ENCODE data around the gene PEDS1.
A peak's percentile ranks its signal among the peaks of the same experiment; 100 is the strongest.
"Not testable (repeated sequence)": the region's sequence is repeated elsewhere in the genome, so short reads cannot be mapped to it uniquely, and the experiment has no call there.

Gene PEDS1

GRCh38 chr20:50153500-50154377 lies at the start of gene PEDS1:
TSS of gene PEDS1 (minus strand) at chr20:50153723. CDS start at chr20:50153637, 86 bp downstream.
- DNase-seq (ENCODE audit: extremely low read depth in 1 of 2, low read depth in 1 of 2) = peak; percentile 41 to 73

DNA sequence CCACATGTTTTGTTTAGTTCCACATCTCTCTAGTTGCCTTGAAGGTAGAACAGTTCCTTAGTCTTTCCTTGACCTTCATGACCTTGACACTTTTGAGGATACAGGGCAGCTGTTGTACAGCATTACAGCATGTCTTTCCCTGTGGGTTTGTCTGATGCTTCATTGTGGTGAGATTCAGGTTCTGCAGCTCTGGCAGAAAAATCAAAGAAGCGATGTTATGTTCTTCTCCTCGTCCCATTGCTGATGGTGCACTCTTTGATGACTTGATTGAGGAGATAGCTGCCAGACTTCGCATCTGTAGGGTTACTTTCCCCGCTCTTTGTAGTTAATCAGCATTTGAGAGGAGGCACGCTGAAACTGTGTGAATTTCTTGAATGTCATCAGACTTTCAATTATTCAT lies 49.2 kb upstream of the PEDS1 start:
- DNase-seq (ENCODE audit: extremely low read depth in 1 of 2, low read depth in 1 of 2) = no peak

DNA sequence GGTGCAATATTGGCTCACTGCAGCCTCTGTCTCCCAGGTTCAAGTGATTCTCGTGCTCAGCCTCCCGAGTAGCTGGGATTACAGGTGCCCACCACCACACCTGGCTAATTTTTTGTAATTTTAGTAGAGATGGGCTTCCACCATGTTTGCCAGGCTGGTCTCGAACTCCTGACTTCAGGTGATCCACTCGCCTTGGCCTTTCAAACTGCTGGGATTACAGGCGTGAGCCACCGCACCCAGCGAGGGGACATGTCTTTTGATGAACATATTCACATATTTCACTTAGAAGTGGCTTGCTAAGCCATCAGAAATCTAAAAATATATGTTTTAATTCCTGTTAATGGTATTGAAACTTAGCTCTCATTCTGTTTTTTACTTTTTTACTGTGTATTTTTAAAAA lies 48.2 kb upstream of the PEDS1 start:
- DNase-seq (ENCODE audit: extremely low read depth in 1 of 2, low read depth in 1 of 2) = not testable (repeated sequence)

DNA sequence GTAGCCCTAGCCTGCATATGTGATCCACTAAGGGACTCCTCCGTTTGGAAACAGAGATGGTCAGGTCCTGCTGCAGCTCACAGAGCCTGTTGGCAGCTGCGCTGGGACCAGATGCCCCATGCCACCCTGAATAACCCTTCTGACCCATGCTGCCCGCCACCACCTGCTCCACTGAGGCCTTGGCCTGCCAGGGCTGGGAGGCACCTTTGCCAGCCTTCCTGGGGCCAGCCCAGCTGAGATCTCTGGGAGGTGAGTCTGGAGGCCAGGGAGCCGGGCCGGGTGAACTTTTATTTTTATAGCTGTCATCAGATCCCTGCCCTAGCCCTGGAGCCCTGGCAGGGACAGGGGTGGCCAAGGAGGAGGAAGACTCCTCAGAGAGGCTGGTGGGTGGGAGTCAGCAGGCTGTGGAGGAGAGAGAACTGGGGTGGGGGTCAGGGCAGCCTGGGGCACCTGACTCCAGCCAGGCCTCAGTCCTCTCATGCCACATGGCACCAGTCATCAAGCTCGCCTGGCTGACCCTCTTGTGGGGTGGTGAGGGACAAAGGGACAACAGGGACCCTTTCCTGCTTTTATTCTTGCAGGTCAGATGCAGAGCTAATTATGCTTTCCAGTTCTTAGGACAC lies 47.1 kb upstream of the PEDS1 start:
- no peak for DNase-seq (ENCODE audit: extremely low read depth in 1 of 2, low read depth in 1 of 2)

DNA sequence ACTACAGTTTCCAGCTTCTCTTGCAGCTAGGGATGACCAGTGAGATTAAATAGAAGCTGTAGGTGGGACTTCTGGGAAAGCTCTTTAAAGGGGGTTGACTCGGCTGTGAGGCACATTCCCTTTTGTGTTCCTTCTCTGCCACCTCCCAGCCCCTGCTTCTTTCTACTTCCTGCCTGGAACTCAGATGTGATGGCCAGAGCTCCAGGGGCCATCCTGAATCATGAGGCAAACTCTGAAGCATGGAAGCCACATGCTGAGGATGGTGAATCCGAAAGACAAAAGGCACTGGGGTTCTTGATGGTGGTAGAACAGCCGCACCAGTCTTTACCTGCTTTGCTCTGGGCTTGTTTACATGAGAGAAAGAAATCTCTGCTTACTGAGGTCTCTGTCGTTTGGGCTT lies 46.2 kb upstream of the PEDS1 start:
- no peak for DNase-seq (ENCODE audit: extremely low read depth in 1 of 2, low read depth in 1 of 2)

- DNase-seq (ENCODE audit: extremely low read depth in 1 of 2, low read depth in 1 of 2) = no peak
Observed at GRCh38 chr20:50198716-50199115, 45.2 kb upstream of the PEDS1 start.

GRCh38 chr20:50198180-50198666 lies 44.7 kb upstream of the PEDS1 start:
- no peak for DNase-seq (ENCODE audit: extremely low read depth in 1 of 2, low read depth in 1 of 2)

DNA sequence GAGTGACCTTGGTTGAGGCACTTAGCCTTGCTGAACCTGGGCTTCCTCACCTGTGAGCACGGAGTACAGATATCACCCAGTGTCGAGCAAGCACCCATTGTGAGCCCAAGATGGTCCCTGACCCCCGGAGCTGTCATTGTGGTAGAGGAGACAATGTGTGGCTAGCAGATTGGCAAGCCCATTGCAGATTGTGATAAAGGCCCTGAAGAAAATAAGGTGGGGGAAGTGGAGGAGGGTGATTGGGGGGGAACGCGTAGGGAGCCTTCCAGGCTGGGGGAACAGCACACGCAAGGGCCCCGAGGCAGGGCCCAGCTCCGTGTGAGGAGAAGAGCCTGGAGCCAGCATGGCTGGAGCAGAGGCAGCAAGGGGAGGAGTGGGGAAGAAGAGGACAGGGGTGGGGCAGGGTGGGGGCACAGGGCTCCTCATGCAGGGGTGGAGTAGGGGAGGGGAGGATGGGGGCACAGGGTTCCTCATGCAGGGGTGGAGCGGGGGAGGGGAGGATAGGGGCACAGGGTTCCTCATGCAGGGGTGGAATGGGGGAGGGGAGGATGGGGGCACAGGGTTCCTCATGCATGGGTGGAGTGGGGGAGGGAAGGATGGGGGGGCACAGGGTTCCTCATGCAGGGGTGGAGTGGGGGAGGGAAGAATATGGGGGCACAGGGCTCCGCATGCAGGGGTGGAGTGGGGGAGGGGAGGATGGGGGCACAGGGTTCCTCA lies 44.1 kb upstream of the PEDS1 start:
- no peak for DNase-seq (ENCODE audit: extremely low read depth in 1 of 2, low read depth in 1 of 2)

GRCh38 chr20:50196896-50197295 lies 43.4 kb upstream of the PEDS1 start:
- DNase-seq (ENCODE audit: extremely low read depth in 1 of 2, low read depth in 1 of 2) = no peak

- no peak for DNase-seq (ENCODE audit: extremely low read depth in 1 of 2, low read depth in 1 of 2)
Observed at GRCh38 chr20:50196248-50196647, 42.7 kb upstream of the PEDS1 start.

- DNase-seq (ENCODE audit: extremely low read depth in 1 of 2, low read depth in 1 of 2) = no peak
Observed at GRCh38 chr20:50195524-50196120, 42.1 kb upstream of the PEDS1 start.

- DNase-seq (ENCODE audit: extremely low read depth in 1 of 2, low read depth in 1 of 2) = no peak
Observed at GRCh38 chr20:50194831-50195523, 41.5 kb upstream of the PEDS1 start.

DNA sequence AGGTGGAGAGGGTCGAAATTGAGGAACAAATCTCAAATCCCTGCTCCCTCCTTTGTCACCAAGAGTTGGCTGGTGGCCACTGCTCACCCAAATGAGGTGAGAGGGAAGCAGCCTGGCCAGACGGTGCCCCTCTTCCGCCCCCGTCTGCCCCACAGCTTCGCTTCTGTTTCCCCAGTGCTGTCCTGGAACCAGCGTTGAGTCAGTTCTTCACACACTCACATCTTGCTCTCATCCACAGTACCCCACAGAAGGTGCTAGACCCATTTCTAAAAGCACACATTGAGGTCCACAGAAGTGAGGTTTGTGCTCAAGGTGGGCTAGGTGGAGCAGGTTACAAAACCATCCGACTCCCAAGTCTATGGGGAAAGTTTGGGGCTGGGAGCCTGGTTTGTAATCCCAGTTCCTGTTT lies 40.9 kb upstream of the PEDS1 start:
- DNase-seq (ENCODE audit: extremely low read depth in 1 of 2, low read depth in 1 of 2) = no peak

DNA sequence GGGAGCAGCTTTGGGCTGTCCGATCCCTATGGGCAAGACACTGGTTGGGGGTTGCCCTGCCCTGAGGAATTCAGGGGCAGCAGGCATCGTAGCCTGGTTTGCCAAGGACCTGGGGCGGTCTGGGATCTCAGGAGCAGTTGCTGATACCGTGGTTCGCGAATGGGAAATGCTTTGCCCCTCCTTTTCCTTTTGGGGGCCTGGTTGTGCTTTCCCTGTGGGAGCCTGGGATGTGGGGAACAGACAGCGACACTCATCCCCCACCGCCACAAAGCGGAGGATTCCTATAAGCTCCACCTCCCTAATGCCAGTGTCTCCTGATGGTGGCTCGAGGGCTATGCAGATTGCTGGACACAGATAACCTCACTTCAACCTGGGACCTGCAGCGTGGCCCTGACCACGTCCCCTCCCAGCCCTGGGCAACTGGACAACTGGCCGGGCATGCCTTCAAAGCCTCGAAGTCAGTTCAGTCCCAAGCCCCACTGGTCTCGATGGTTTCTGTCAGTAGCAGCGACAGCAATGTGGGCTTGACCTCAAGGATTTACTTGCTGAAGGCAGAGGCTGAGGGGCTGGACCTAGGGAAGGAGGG lies 40.4 kb upstream of the PEDS1 start:
- DNase-seq (ENCODE audit: extremely low read depth in 1 of 2, low read depth in 1 of 2) = no peak

GRCh38 chr20:50193199-50193835 lies 39.8 kb upstream of the PEDS1 start:
- DNase-seq (ENCODE audit: extremely low read depth in 1 of 2, low read depth in 1 of 2) = no peak

DNA sequence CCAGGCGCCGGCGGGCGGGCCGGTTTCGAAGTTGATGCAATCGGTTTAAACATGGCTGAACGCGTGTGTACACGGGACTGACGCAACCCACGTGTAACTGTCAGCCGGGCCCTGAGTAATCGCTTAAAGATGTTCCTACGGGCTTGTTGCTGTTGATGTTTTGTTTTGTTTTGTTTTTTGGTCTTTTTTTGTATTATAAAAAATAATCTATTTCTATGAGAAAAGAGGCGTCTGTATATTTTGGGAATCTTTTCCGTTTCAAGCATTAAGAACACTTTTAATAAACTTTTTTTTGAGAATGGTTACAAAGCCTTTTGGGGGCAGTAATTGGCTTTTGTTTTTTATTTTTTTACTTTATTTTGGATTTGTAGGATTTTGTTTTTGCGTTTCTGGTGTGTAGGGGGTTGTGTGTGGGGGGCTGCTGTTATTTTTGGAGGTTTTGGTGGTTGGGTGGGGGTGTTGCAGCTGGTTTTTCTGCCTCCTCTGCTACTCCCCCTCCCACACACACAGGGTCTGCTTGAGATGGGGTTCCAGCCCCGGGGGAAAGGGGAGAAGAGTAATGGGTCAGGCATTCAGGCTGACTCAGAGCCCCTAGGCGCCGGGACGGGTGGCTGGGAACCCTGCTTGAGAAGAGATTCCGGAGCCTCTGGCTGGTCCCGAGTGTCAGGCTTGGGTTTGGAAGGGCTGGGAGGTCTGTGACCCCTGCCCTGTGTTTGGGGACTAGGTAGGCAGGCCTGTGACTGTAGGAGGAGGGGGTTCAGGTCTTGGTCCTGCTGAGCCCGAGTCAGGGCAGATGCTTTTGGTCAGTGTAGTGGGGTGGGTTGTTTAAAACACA lies 39.1 kb upstream of the PEDS1 start:
- peak; percentile 37 to 60 for DNase-seq (ENCODE audit: extremely low read depth in 1 of 2, low read depth in 1 of 2)

DNA sequence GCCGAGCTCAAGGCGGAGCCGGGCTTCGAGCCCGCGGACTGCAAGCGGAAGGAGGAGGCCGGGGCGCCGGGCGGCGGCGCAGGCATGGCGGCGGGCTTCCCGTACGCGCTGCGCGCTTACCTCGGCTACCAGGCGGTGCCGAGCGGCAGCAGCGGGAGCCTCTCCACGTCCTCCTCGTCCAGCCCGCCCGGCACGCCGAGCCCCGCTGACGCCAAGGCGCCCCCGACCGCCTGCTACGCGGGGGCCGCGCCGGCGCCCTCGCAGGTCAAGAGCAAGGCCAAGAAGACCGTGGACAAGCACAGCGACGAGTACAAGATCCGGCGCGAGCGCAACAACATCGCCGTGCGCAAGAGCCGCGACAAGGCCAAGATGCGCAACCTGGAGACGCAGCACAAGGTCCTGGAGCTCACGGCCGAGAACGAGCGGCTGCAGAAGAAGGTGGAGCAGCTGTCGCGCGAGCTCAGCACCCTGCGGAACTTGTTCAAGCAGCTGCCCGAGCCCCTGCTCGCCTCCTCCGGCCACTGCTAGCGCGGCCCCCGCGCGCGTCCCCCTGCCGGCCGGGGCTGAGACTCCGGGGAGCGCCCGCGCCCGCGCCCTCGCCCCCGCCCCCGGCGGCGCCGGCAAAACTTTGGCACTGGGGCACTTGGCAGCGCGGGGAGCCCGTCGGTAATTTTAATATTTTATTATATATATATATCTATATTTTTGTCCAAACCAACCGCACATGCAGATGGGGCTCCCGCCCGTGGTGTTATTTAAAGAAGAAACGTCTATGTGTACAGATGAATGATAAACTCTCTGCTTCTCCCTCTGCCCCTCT lies 38.2 kb upstream of the PEDS1 start:
- peak in 1 of 2 donors; percentile 40 for DNase-seq (ENCODE audit: extremely low read depth in 1 of 2, low read depth in 1 of 2)

- peak; percentile 7 to 34 for DNase-seq (ENCODE audit: extremely low read depth in 1 of 2, low read depth in 1 of 2)
Observed at GRCh38 chr20:50191065-50191543, 37.6 kb upstream of the PEDS1 start.
